ENCODE measurements around the gene COBL. TPM values are rescaled to one million over a fixed set of nuclear protein-coding genes. Genes with fewer than 3 reads are reported as not detected.

The COBL gene
- polyA plus RNA-seq, 1 donor (not counting 4 experiments of a cell fraction or from before 2014, with no cell fraction given): 4.5 TPM

GRCh38 chr7:51019891-51020870, 296.4 kb downstream of the COBL start:
- Histone ChIP-seq H3K9me3 (ENCODE audit: control insufficient read depth, low read depth, low read length) (no peaks in the 10 kb centered on the region), H3K4me3 (ENCODE audit: control insufficient read depth in 2 of 3, extremely low read depth in 1 of 3, insufficient read depth in 2 of 3, low read depth in 1 of 3, low read length in 3 of 3) (no peak overlapping the region), H3K36me3 (ENCODE audit: control insufficient read depth in 2 of 2, extremely low read depth in 1 of 2, insufficient read depth in 2 of 2, low read length in 2 of 2) (no peaks in the 10 kb centered on the region), H4K20me1 (ENCODE audit: control insufficient read depth, extremely low read depth, insufficient read depth, low read length) (no peaks in the 10 kb centered on the region), H3K9me1 (ENCODE audit: control insufficient read depth, extremely low read depth, insufficient read depth, low read length) (no peaks in the 10 kb centered on the region), H3K4me2 (ENCODE audit: control insufficient read depth, extremely low read depth, insufficient read depth, low read depth, low read length) (no peak overlapping the region), H3K27ac (ENCODE audit: control insufficient read depth, insufficient read depth, low read length) (no peak overlapping the region), H3K4me1 (ENCODE audit: control insufficient read depth, extremely low read depth, insufficient read depth, low read length) (no peaks in the 10 kb centered on the region), H3K9ac (ENCODE audit: control insufficient read depth, extremely low read depth, insufficient read depth, low read length) (no peak overlapping the region), H3K27me3 (ENCODE audit: control insufficient read depth, extremely low read depth, insufficient read depth, low read length) (no peaks in the 10 kb centered on the region), H2AFZ (ENCODE audit: control insufficient read depth, low read length) (no peak overlapping the region), H3K79me2 (ENCODE audit: control insufficient read depth, insufficient read depth, low read length) (no peaks in the 10 kb centered on the region)
- TF ChIP-seq CTCF (optimal IDR thresholded peaks at IDR 0.05 in 1 of 3, IDR thresholded peaks at IDR 0.05 in 1 of 3, conservative IDR thresholded peaks at IDR 0.05 in 1 of 3; ENCODE audit: extremely low read depth in 1 of 3, insufficient read depth in 2 of 3, low read length in 3 of 3) (no peak), EZH2 (IDR thresholded peaks at IDR 0.05; ENCODE audit: low read length) (no peak)
- DNase-seq (ENCODE audit: low read depth, low spot score) (no peak), FAIRE-seq (no peak)
- dilution Hi-C loops (cut with MboI; ENCODE audit: extremely low pct_ligation_motif_present, low sequenced_read_pairs): no loop called here

GRCh38 chr7:51019191-51019844, 297.3 kb downstream of the COBL start:
- Histone ChIP-seq H3K27ac (ENCODE audit: control insufficient read depth, insufficient read depth, low read length) (no peak overlapping the region), H3K79me2 (ENCODE audit: control insufficient read depth, insufficient read depth, low read length) (no peaks in the 10 kb centered on the region), H4K20me1 (ENCODE audit: control insufficient read depth, extremely low read depth, insufficient read depth, low read length) (no peaks in the 10 kb centered on the region), H2AFZ (ENCODE audit: control insufficient read depth, low read length) (no peak overlapping the region), H3K4me3 (ENCODE audit: control insufficient read depth in 2 of 3, extremely low read depth in 1 of 3, insufficient read depth in 2 of 3, low read depth in 1 of 3, low read length in 3 of 3) (no peak overlapping the region), H3K27me3 (ENCODE audit: control insufficient read depth, extremely low read depth, insufficient read depth, low read length) (no peaks in the 10 kb centered on the region), H3K9ac (ENCODE audit: control insufficient read depth, extremely low read depth, insufficient read depth, low read length) (no peak overlapping the region), H3K4me2 (ENCODE audit: control insufficient read depth, extremely low read depth, insufficient read depth, low read depth, low read length) (no peak overlapping the region), H3K4me1 (ENCODE audit: control insufficient read depth, extremely low read depth, insufficient read depth, low read length) (no peaks in the 10 kb centered on the region), H3K9me1 (ENCODE audit: control insufficient read depth, extremely low read depth, insufficient read depth, low read length) (no peaks in the 10 kb centered on the region), H3K36me3 (ENCODE audit: control insufficient read depth in 2 of 2, extremely low read depth in 1 of 2, insufficient read depth in 2 of 2, low read length in 2 of 2) (no peaks in the 10 kb centered on the region), H3K9me3 (ENCODE audit: control insufficient read depth, low read depth, low read length) (no peaks in the 10 kb centered on the region)
- peak; percentile 5 for FAIRE-seq
- no peak for TF ChIP-seq CTCF (optimal IDR thresholded peaks at IDR 0.05 in 1 of 3, IDR thresholded peaks at IDR 0.05 in 1 of 3, conservative IDR thresholded peaks at IDR 0.05 in 1 of 3; ENCODE audit: extremely low read depth in 1 of 3, insufficient read depth in 2 of 3, low read length in 3 of 3)
- no peak for TF ChIP-seq EZH2 (IDR thresholded peaks at IDR 0.05; ENCODE audit: low read length)
- no peak for DNase-seq (ENCODE audit: low read depth, low spot score)
- dilution Hi-C loops (cut with MboI; ENCODE audit: extremely low pct_ligation_motif_present, low sequenced_read_pairs): no loop called here
